ENCODE data around the gene EGF. TPM values are rescaled to one million over a fixed set of nuclear protein-coding genes. Genes with fewer than 3 reads are reported as not detected.

EGF gene
- total RNA-seq, 6 experiments from 2014 or later = 1.1 to 2.2 (median 1.7) TPM

DNA sequence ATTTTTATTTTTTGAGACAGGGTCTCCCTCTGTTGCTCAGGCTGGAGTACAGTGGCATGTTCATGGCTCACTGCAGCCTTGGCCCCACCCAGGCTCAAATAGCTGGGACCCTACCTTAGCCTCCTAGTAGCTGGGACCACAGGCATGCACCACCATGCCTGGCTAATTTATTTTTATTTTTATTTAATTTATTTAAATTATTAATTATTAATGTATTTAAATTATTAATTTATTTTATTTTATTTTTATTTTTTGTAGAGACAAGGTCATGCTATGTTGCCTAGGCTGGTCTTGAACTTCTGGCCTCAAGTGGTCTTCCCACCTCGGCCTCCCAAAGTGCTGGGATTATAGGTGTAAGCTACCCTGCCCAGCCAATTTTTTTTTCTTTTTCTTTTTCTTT is 69.3 kb downstream of the EGF start:
- H3K4me3 Mint-ChIP-seq = no peak overlapping the region
- DNase-seq = no peak
- H3K27ac Mint-ChIP-seq = no peak overlapping the region
- H3K4me1 Mint-ChIP-seq (ENCODE audit: low read depth) = peaks cover 34% of the 10 kb centered on the region
- TF ChIP-seq, protein P1, sequence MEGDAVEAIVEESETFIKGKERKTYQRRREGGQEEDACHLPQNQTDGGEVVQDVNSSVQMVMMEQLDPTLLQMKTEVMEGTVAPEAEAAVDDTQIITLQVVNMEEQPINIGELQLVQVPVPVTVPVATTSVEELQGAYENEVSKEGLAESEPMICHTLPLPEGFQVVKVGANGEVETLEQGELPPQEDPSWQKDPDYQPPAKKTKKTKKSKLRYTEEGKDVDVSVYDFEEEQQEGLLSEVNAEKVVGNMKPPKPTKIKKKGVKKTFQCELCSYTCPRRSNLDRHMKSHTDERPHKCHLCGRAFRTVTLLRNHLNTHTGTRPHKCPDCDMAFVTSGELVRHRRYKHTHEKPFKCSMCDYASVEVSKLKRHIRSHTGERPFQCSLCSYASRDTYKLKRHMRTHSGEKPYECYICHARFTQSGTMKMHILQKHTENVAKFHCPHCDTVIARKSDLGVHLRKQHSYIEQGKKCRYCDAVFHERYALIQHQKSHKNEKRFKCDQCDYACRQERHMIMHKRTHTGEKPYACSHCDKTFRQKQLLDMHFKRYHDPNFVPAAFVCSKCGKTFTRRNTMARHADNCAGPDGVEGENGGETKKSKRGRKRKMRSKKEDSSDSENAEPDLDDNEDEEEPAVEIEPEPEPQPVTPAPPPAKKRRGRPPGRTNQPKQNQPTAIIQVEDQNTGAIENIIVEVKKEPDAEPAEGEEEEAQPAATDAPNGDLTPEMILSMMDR (IDR thresholded peaks at IDR 0.05) = no peak
- no peaks in the 10 kb centered on the region for H3K9me3 Mint-ChIP-seq
- no peaks in the 10 kb centered on the region; the same call in none of the 2 replicates for H3K27me3 Mint-ChIP-seq (ENCODE audit: insufficient read depth)
- no peaks in the 10 kb centered on the region for H3K36me3 Mint-ChIP-seq (ENCODE audit: low read depth)

DNA sequence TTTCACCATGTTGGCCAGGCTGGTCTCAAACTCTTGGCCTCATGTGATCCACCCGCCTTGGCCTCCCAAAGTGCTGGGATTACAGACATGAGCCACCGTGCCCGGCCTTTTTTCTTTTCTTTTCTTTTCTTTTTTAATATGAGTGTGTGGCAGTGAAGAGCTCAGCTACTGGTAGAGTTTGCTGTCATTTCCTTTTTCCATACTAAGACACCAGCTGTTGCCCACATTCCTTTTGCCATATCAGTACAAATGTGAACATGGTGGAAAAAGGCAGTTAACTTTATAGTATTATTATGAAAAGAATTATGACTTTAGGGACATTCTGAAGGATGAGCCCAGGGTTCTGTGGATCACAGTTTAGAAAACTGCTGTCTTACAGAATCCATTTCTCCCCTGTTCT is 69.8 kb downstream of the EGF start:
- TF ChIP-seq, protein P1 (IDR thresholded peaks at IDR 0.05) = no peak
- no peak for DNase-seq
- peaks cover 34% of the 10 kb centered on the region for H3K4me1 Mint-ChIP-seq (ENCODE audit: low read depth)
- H3K4me3 Mint-ChIP-seq = no peak overlapping the region
- no peaks in the 10 kb centered on the region for H3K36me3 Mint-ChIP-seq (ENCODE audit: low read depth)
- H3K9me3 Mint-ChIP-seq = no peaks in the 10 kb centered on the region
- H3K27ac Mint-ChIP-seq = no peak overlapping the region
- H3K27me3 Mint-ChIP-seq (ENCODE audit: insufficient read depth) = no peaks in the 10 kb centered on the region; the same call in none of the 2 replicates

DNA sequence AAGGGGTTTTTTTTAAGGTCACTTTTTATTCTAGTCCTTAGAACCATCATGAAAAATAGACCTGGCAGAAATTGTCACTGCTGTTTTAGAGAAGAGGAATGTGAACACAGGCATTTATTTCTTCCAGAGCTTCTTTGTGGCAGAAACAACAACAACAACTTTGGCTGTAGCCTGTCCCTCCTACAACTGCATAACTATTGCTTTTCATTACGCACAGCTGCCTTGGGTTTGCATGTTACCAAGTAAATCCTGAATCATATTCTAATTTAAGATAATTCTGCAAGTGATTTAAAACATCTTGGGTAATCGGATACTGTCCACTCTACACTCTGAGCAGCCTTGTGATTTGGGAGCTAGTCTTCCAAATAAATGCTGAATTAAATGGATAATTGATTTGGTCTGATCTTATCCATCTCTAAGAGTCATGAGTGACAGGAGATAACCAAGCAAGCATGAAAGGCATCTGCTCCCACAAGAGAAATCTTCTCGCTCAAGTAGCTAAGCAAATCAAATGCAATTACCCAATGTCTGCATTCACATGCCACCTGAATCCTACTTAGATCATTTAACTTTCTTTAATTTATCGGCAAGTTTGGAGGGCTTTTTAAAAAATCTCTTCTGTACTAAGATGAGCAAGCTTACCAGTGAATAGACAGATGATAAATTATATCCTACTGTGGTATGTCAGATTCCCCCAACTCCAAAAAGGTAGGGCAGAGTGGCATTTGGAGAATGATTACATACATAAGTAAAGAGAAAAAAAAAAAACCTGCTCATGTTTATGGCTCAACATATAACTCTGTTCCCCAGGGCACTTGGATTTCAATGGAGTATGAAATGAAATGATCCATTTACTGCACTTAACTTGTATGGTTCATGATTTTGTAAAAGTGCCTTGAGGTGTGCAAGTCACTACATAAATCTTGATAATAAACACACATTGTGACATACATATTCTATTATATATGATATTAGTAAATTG is 73.6 kb downstream of the EGF start:
- Mint-ChIP-seq H3K27me3 (ENCODE audit: insufficient read depth) (peaks cover 3% of the 10 kb centered on the region), H3K4me3 (no peak overlapping the region), H3K4me1 (ENCODE audit: low read depth) (peaks cover 9% of the 10 kb centered on the region), H3K36me3 (ENCODE audit: low read depth) (no peaks in the 10 kb centered on the region), H3K27ac (no peak overlapping the region), H3K9me3 (no peaks in the 10 kb centered on the region)
- TF ChIP-seq, protein P1 (IDR thresholded peaks at IDR 0.05) = no peak
- no peak for DNase-seq

DNA sequence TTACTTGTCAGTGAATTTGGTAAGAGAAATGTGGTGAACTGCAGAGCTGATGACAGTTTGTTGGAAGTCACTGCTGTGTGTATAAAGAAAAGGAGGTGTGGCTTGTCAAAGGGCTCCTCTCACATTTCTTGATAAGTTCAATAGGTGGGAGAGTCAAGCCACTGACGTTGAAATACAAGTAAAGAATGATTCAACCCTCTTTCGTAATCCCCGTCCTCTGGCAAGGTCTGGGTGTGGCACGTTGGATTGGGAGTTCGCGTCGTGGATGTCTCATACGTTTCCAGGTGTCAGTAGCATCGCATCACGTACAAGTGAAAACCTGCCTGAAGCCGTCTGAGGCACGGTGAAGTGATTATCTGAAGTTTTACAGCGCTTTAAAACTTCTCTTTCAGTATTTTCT is 76.4 kb downstream of the EGF start:
- Mint-ChIP-seq H3K27ac (no peak overlapping the region), H3K9me3 (no peaks in the 10 kb centered on the region), H3K4me3 (no peak overlapping the region), H3K27me3 (ENCODE audit: insufficient read depth) (peaks cover 4% of the 10 kb centered on the region), H3K4me1 (ENCODE audit: low read depth) (peaks cover 7% of the 10 kb centered on the region; the same call in 1 of the 2 replicates), H3K36me3 (ENCODE audit: low read depth) (no peaks in the 10 kb centered on the region)
- TF ChIP-seq, protein P1 (IDR thresholded peaks at IDR 0.05) = no peak
- no peak for DNase-seq

DNA sequence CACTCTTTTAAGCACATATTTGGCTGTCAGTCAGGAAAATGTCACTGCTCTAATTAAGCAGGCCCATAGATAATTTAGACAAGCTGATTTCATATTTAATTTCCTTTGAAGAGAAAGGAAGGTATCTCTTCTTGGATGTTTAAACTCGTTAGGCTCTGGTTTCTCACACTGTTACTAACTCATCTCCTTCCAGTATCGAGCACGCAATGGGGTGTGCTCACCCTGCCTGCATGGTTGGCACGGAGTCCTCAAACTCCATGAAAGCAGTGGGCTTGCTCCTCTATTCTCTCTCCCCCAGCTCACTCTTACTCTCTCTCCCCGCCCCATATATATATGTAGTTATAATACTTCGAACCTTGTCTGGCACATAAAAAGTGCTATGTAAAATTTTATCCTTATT is 76.9 kb downstream of the EGF start:
- Mint-ChIP-seq H3K27ac (no peak overlapping the region), H3K4me3 (no peak overlapping the region), H3K9me3 (no peaks in the 10 kb centered on the region), H3K27me3 (ENCODE audit: insufficient read depth) (peaks cover 4% of the 10 kb centered on the region), H3K36me3 (ENCODE audit: low read depth) (no peaks in the 10 kb centered on the region), H3K4me1 (ENCODE audit: low read depth) (peaks cover 7% of the 10 kb centered on the region; the same call in 1 of the 2 replicates)
- DNase-seq = no peak
- TF ChIP-seq, protein P1 (IDR thresholded peaks at IDR 0.05) = no peak
